Activated naive CD8-positive, alpha-beta T cell treated with anti-CD3 and anti-CD28 coated beads for 36 hours (primary cell): ENCODE data around the gene LRSAM1. TPM values are rescaled to one million over a fixed set of nuclear protein-coding genes. Genes with fewer than 3 reads are reported as not detected.

Experiments used
- DNase-seq: peaks from one replicate; pipeline ENCODE4 v3.0.0; 2021
- H3K27ac Mint-ChIP-seq: one replicate; pipeline ENCODE4 v1.8.0; 2022; ENCODE audit warnings: mild to moderate bottlenecking, moderate library complexity, mixed read lengths
- H3K27me3 Mint-ChIP-seq: one replicate; pipeline ENCODE4 v1.8.0; 2022; ENCODE audit warnings: mild to moderate bottlenecking, mixed read lengths
- H3K36me3 Mint-ChIP-seq: one replicate; pipeline ENCODE4 v1.8.0; 2021; ENCODE audit warnings: mild to moderate bottlenecking, mixed read lengths
- H3K4me1 Mint-ChIP-seq: one replicate; pipeline ENCODE4 v1.8.0; 2021; ENCODE audit warnings: mixed read lengths
- H3K4me3 Mint-ChIP-seq: one replicate; pipeline ENCODE4 v1.8.0; 2022; ENCODE audit warnings: mild to moderate bottlenecking, moderate library complexity, mixed read lengths
- H3K9me3 Mint-ChIP-seq: one replicate; pipeline ENCODE4 v1.8.0; 2022; ENCODE audit warnings: mixed read lengths
- total RNA-seq, 2 experiments: library from RNA; stranded (reverse); gene quantifications; one replicate each; pipeline ENCODE4 v1.2.3, GENCODE V29; 2021

The LRSAM1 gene
- total RNA-seq, 2 experiments from 2014 or later, result 17.7 to 20.7 TPM

DNA sequence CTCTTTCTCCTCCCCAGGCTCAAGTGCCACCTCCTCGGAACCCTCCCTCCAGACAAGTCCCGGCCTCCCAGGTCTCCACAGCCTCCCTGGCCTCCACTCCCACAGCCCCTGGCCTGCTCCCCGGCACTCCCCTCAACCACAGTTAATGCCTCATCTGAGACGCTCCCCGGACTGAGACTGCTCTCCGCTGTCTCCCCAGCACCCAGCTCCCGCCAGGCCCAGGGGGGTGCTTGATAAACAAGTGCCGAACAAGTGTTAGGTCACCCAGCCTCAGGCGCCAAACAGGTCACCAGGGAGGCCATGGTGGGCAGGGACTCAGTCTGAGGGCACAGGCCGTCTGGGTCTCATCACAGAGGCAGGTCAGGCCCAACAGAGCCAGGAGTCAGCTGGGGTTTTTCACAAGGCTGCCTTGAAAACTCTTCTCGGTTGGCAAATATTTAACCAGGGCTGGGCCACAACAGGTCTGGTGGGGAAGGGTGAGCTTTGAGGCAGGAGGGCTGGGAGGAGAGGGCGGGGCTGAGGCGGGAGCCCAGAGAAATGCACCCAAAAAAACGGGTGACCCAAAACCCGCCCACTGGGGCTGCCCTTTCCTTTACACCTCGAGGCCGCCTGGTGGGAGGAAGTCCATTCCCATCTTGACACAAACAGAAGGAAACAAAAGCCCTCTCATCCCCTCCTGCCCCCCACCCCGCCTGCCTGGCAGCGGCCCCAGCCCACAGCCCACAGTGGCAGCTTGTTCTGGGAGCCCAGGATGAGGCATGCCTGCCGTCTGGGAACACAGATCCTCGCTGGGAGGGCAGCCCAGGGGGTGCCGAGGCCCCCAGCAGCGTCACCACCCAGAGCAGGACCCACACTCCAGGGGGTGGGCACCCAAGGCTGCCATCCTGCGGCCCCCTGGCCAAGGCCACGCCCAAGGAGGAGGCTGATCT lies 94.2 kb downstream of the LRSAM1 start:
- DNase-seq, result no peak
- H3K27me3 Mint-ChIP-seq, result no peaks in the 10 kb centered on the region
- peaks cover 11% of the 10 kb centered on the region for H3K4me1 Mint-ChIP-seq
- no peak overlapping the region for H3K27ac Mint-ChIP-seq
- no peaks in the 10 kb centered on the region for H3K36me3 Mint-ChIP-seq
- no peaks in the 10 kb centered on the region for H3K9me3 Mint-ChIP-seq
- no peak overlapping the region for H3K4me3 Mint-ChIP-seq

- DNase-seq, result no peak
- Mint-ChIP-seq H3K36me3 (no peaks in the 10 kb centered on the region), H3K4me3 (no peak overlapping the region), H3K9me3 (no peaks in the 10 kb centered on the region), H3K4me1 (peaks cover 11% of the 10 kb centered on the region), H3K27ac (no peak overlapping the region), H3K27me3 (no peaks in the 10 kb centered on the region)
Observed at GRCh38 chr9:127546125-127546832, 95.0 kb downstream of the LRSAM1 start.

GRCh38 chr9:127548352-127548881 lies 97.1 kb downstream of the LRSAM1 start:
- no peak for DNase-seq
- Mint-ChIP-seq H3K4me3 (no peak overlapping the region), H3K4me1 (peaks cover 11% of the 10 kb centered on the region), H3K27ac (no peak overlapping the region), H3K36me3 (no peaks in the 10 kb centered on the region), H3K27me3 (no peaks in the 10 kb centered on the region), H3K9me3 (no peaks in the 10 kb centered on the region)

- Mint-ChIP-seq H3K4me1 (peaks cover 13% of the 10 kb centered on the region), H3K27me3 (no peaks in the 10 kb centered on the region), H3K27ac (no peak overlapping the region), H3K36me3 (no peaks in the 10 kb centered on the region), H3K9me3 (no peaks in the 10 kb centered on the region), H3K4me3 (no peak overlapping the region)
- DNase-seq, result no peak
Observed at GRCh38 chr9:127549218-127549617, 97.9 kb downstream of the LRSAM1 start.

DNA sequence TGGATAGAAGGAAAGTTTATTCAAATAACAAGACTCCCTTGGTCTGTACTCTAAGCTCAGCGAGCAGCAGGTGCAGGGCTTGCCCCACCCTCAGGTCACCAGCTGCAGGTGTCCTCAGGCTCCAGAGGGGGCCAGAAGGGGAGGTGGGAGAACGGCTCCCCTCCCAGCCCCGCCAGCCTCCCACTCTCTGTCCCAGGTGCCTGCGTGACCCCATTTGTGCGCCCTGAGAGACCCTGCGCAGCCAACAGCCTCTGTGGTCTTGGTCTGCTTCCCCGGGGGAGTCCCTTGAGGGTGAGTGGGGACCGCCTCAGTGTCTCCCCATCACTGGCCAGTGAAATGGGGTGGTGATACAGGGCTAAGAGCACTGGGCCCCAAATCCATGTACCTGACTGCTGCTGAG lies 98.4 kb downstream of the LRSAM1 start:
- no peaks in the 10 kb centered on the region for H3K27me3 Mint-ChIP-seq
- H3K36me3 Mint-ChIP-seq, result no peaks in the 10 kb centered on the region
- no peak overlapping the region for H3K4me3 Mint-ChIP-seq

DNA sequence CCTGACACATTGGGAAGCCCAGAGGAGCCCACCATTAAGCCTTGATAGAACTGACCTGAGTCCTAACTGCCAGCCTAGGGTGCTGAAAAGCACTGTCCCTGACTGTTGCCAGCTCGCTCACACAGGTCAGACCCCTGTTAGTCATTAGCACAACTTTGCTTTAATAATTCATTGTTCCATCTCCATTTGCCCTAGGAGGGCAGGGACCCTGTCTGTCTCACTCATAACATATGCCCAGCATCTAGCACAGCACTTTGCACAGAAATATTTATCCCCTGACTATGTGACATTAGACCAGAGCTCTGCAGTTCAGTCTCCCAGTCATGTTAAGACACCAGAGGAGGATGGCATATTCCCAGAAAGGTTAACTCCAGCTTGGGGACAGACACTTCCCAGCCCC lies 99.0 kb downstream of the LRSAM1 start:
- Mint-ChIP-seq H3K27me3 (no peaks in the 10 kb centered on the region), H3K4me3 (no peak overlapping the region), H3K27ac (no peak overlapping the region), H3K9me3 (no peaks in the 10 kb centered on the region), H3K36me3 (no peaks in the 10 kb centered on the region), H3K4me1 (peaks cover 21% of the 10 kb centered on the region)
- DNase-seq, result no peak

More for the DNA sequence above, 98.4 kb downstream of the LRSAM1 start:
- DNase-seq, result no peak
- H3K4me1 Mint-ChIP-seq, result peaks cover 15% of the 10 kb centered on the region
- no peak overlapping the region for H3K27ac Mint-ChIP-seq
- H3K9me3 Mint-ChIP-seq, result no peaks in the 10 kb centered on the region

DNA sequence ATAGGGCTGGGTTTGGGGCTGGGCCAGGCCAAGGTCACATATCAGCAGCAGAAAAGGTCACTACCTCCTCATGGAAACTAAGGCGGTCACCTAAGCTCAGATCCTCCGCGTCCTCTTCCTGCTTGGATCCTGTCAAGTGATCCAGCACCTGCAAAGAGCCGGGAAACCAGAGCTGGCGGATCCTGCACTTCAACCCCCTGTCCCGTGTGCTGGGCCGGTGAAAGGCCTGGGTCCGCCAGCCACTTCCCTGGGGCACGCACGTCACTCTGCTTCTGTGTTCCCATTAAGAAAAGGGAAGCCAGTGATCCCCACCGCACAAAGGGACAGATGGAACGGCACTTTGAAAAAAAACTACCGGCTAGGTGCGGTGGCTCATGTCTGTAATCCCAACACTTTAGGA lies 99.4 kb downstream of the LRSAM1 start:
- H3K4me1 Mint-ChIP-seq, result peaks cover 25% of the 10 kb centered on the region

More for the DNA sequence above, 99.4 kb downstream of the LRSAM1 start:
- no peaks in the 10 kb centered on the region for H3K36me3 Mint-ChIP-seq
- no peak overlapping the region for H3K27ac Mint-ChIP-seq
- H3K9me3 Mint-ChIP-seq, result no peaks in the 10 kb centered on the region
- no peak for DNase-seq
- no peaks in the 10 kb centered on the region for H3K27me3 Mint-ChIP-seq
- H3K4me3 Mint-ChIP-seq, result no peak overlapping the region

Other genes starting within 250 kb of the LRSAM1 start
- 1 to 10 TPM; 2.0 TPM for gene GARNL3, start 186.7 kb upstream of the LRSAM1 start, total RNA-seq
- gene SLC2A8, start 54.3 kb upstream of the LRSAM1 start, total RNA-seq, result 1 to 10 TPM; 1.0 to 1.9 TPM
- 1 to 10 TPM; 7.7 to 8.6 TPM for gene ZNF79, start 27.1 kb upstream of the LRSAM1 start, total RNA-seq
- gene RPL12, start 104 bp upstream of the LRSAM1 start, total RNA-seq, result 1,000 to 10,000 TPM; 2,007 to 2,108 TPM
- 10 to 100 TPM; 18.8 to 19.9 TPM for gene STXBP1, start 160.8 kb downstream of the LRSAM1 start, total RNA-seq